Melanocyte of skin (primary cell): ENCODE data around the gene ACVR1B. TPM values are rescaled to one million over a fixed set of nuclear protein-coding genes. Genes with fewer than 3 reads are reported as not detected.

Experiments used
- small RNA-seq, 2 donors: library from RNA; depleted of rRNA; stranded (forward); fragments of <200 nt; gene quantifications; one replicate each; pipeline ENCODE3, GENCODE V24; 2012
- total RNA-seq, 2 donors: library from RNA; depleted of rRNA; stranded (reverse); fragments of >200 nt; gene quantifications; 2 replicates each; pipeline ENCODE4 v1.2.3, GENCODE V29; 2012

Gene ACVR1B
- total RNA-seq: 1 to 10 TPM; 6.5 to 7.7 TPM

DNA sequence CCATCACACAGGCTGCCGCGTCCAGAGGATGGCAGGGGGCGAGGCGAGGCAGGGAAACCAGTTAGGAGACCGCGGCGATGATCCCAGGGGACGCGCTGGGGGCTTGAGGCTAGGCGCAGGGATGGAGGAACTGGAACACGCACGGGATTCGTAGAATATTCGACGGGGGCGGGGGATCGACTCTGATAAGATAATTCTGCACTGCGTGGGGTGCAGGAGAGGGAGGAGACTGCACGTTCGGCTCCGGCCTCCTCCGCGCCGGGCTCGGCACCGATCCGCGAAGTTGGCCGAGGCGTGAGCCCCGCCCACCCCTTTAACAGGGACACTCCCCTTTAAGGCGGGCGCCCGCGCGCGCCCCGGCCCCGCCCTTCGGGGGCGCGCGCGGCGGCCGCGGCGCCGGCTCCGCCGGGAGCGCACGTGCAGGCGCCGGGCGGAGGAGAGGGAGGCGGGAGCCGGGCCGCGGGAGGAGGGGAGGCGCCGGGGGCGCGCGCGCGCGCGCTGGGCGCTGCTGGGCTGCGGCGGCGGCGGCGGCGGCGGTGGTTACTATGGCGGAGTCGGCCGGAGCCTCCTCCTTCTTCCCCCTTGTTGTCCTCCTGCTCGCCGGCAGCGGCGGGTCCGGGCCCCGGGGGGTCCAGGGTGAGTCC is at the start of gene ACVR1B:
Gene ACVR1B, plus strand, starts transcription at position 501 of the 644 bp plus-strand sequence. Its CDS starts 45 bp downstream, at position 546.

DNA sequence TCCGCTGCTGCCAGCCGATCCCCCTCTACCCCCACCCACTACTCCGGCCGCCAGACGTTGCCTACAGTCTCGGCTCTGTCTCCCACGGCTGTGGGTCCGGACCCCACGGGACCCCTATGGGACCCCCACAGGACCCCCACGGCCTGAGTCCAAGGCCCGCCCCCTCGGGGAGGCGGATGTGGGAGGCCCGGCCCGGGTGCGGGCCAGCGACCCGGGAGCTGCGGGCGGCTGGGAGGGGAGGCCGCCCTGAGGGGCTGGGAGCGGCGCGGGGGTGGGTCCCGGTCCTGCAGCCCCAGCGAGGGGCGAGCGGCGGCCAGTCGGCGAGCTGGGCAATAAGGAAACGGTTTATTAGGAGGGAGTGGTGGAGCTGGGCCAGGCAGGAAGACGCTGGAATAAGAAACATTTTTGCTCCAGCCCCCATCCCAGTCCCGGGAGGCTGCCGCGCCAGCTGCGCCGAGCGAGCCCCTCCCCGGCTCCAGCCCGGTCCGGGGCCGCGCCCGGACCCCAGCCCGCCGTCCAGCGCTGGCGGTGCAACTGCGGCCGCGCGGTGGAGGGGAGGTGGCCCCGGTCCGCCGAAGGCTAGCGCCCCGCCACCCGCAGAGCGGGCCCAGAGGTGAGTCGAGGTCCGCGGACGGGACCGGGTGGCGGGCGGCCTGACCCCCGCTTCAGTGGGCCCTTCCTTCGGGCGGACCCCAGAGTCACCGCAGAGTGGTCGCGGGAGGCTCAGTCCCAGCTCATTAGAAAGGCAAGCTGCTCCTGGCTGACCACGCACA is 44.2 kb upstream of the ACVR1B start, which contains the start of gene ACVRL1:
Gene ACVRL1, plus strand, starts transcription at position 422 of the 773 bp plus-strand sequence. CDS start 4,971 bp downstream, outside the sequence.

GRCh38 chr12:52006726-52007157 is 55.2 kb downstream of the ACVR1B start, which contains the start of gene TAMALIN:
TSS of gene TAMALIN (plus strand) at chr12:52006946. CDS start at chr12:52007020, 74 bp downstream.

Small RNAs within 50 kb of the gene (small RNA-seq; reads per million reads assigned to genes)
- 0.30 to 0.70 reads per million in 2 donors for gene RNU6-574P

Other genes with a start within 250 kb of the ACVR1B start
- under 1 TPM in 1 of 2 donors, not detected in 1; under 0.01 TPM for gene FIGNL2, start 103.0 kb upstream of the ACVR1B start, total RNA-seq
- gene ANKRD33, start 63.6 kb upstream of the ACVR1B start, total RNA-seq: not detected
- gene ACVRL1, start 44.2 kb upstream of the ACVR1B start, total RNA-seq: under 1 TPM; 0.34 to 1.00 TPM
- gene TAMALIN, start 55.2 kb downstream of the ACVR1B start, total RNA-seq: 10 to 100 TPM; 32.0 to 52.0 TPM
- 10 to 100 TPM in 1 of 2 donors, 1 to 10 TPM in 1; 7.2 to 11.0 TPM for gene NR4A1, start 99.7 kb downstream of the ACVR1B start, total RNA-seq
- 10 to 100 TPM; 33.4 to 70.6 TPM for gene ATG101, start 118.3 kb downstream of the ACVR1B start, total RNA-seq
- not detected for gene SMIM41, start 128.0 kb downstream of the ACVR1B start, total RNA-seq
- gene KRT80, start 240.3 kb downstream of the ACVR1B start, total RNA-seq: under 1 TPM in 1 of 2 donors, not detected in 1; under 0.01 TPM